Neuronal stem cell (in vitro differentiated cells): ENCODE measurements around the gene KHDRBS1.

Experiments used
- DNase-seq: peaks from one replicate; pipeline ENCODE4 v3.0.0-alpha.2; 2013; ENCODE audit warnings: low spot score
- H2AFZ ChIP-seq: one replicate; pipeline ENCODE4 v1.6.1; 2013; ENCODE audit warnings: mild to moderate bottlenecking, low read length, inconsistent platforms
- H2AK5ac ChIP-seq: 2 replicates; pipeline ENCODE4 v1.6.1; 2013; ENCODE audit warnings: low read depth, mild to moderate bottlenecking, inconsistent platforms, low read length, moderate library complexity, mixed read lengths
- H2BK120ac ChIP-seq: 2 replicates; pipeline ENCODE4 v1.6.1; 2013; ENCODE audit warnings: low read depth, mild to moderate bottlenecking, inconsistent platforms, low read length, moderate library complexity, mixed read lengths
- H2BK12ac ChIP-seq: one replicate; pipeline ENCODE4 v1.6.1; 2013; ENCODE audit warnings: low read length, inconsistent platforms
- H2BK15ac ChIP-seq: 2 replicates; pipeline ENCODE4 v1.6.1; 2013; ENCODE audit warnings: mild to moderate bottlenecking, low read length, inconsistent platforms, mixed read lengths
- H2BK5ac ChIP-seq: one replicate; pipeline ENCODE4 v1.6.1; 2013; ENCODE audit warnings: inconsistent platforms, mild to moderate bottlenecking, low read length, moderate library complexity
- H3K14ac ChIP-seq: one replicate; pipeline ENCODE4 v1.6.1; 2013; ENCODE audit warnings: low read length, inconsistent platforms
- H3K18ac ChIP-seq: 2 replicates; pipeline ENCODE4 v1.6.1; 2013; ENCODE audit warnings: low read length, inconsistent platforms
- H3K23ac ChIP-seq: 2 replicates; pipeline ENCODE4 v1.6.1; 2013; ENCODE audit warnings: low read depth, mild to moderate bottlenecking, mixed read lengths, low read length, inconsistent platforms; ENCODE audit not compliant: poor library complexity
- H3K27ac ChIP-seq: replicated peaks from 3 replicates; pipeline ENCODE4 v1.5.1; 2013; ENCODE audit warnings: low read length, inconsistent platforms
- H3K27me3 ChIP-seq, 3 experiments: 2 replicates each; pipeline ENCODE4 v1.6.1; 2013; ENCODE audit warnings: low read length in 3 of 3, mild to moderate bottlenecking in 2 of 3, inconsistent platforms in 1 of 3, low read depth in 1 of 3, mixed read lengths in 1 of 3, moderate library complexity in 1 of 3; ENCODE audit not compliant: control insufficient read depth in 3 of 3, insufficient read depth in 3 of 3
- H3K36me3 ChIP-seq, 2 donors: replicated peaks in 1 of 2; 2 replicates each; pipeline ENCODE4 v1.6.1; 2013; ENCODE audit warnings: low read length in 2 of 2; ENCODE audit not compliant: control insufficient read depth in 2 of 2, insufficient read depth in 2 of 2
- H3K4ac ChIP-seq: 2 replicates; pipeline ENCODE4 v1.6.1; 2013; ENCODE audit warnings: inconsistent platforms, mild to moderate bottlenecking, low read length, moderate library complexity
- H3K4me1 ChIP-seq, 2 donors: 1 replicate in 1 of 2; 2 replicates in 1 of 2; pipeline ENCODE4 v1.6.1; 2013; ENCODE audit warnings: low read length in 2 of 2, low read depth in 1 of 2; ENCODE audit not compliant: control insufficient read depth in 2 of 2, insufficient read depth in 1 of 2
- H3K4me2 ChIP-seq: one replicate; pipeline ENCODE4 v1.6.1; 2013; ENCODE audit warnings: mild to moderate bottlenecking, low read length, inconsistent platforms; ENCODE audit not compliant: insufficient read depth, poor library complexity, severe bottlenecking
- H3K4me3 ChIP-seq, 2 donors: 2 replicates each; pipeline ENCODE4 v1.5.1; 2013; ENCODE audit warnings: low read length in 2 of 2, mild to moderate bottlenecking in 2 of 2, inconsistent platforms in 1 of 2, moderate library complexity in 1 of 2
- H3K79me1 ChIP-seq: one replicate; pipeline ENCODE4 v1.6.1; 2013; ENCODE audit warnings: low read depth, mild to moderate bottlenecking, inconsistent platforms, low read length, moderate library complexity
- H3K9ac ChIP-seq: one replicate; pipeline ENCODE4 v1.6.1; 2013; ENCODE audit warnings: mild to moderate bottlenecking, low read depth, low read length, inconsistent platforms; ENCODE audit not compliant: poor library complexity
- H3K9me3 ChIP-seq, 2 donors: replicated peaks in 1 of 2; 2 replicates each; pipeline versions ENCODE3 to v1.6.1; 2013; ENCODE audit warnings: low read length in 2 of 2, mild to moderate bottlenecking in 2 of 2, inconsistent platforms in 1 of 2, low read depth in 1 of 2, mixed read lengths in 1 of 2, moderate library complexity in 1 of 2; ENCODE audit not compliant: control insufficient read depth in 2 of 2, insufficient read depth in 1 of 2
- H4K8ac ChIP-seq: one replicate; pipeline ENCODE4 v1.6.1; 2013; ENCODE audit warnings: low read depth, mild to moderate bottlenecking, inconsistent platforms, low read length, moderate library complexity
- H4K91ac ChIP-seq: one replicate; pipeline ENCODE4 v1.6.1; 2013; ENCODE audit warnings: low read length, low read depth, mild to moderate bottlenecking, inconsistent platforms; ENCODE audit not compliant: poor library complexity
- WGBS, 2 donors: extraction: QIAGEN DNeasy Blood & Tissue Kit; methylation state at CpG; one replicate each; pipeline ENCODE4 v1.1.7; 2013; ENCODE audit warnings: missing lambda C conversion rate in 2 of 2, mixed read lengths in 1 of 2; ENCODE audit not compliant: insufficient read length in 2 of 2, insufficient replicate concordance in 1 of 2; ENCODE audit errors: extremely low coverage in 2 of 2; 5-methylcytosine and 5-hydroxymethylcytosine counted together

The KHDRBS1 gene

DNA sequence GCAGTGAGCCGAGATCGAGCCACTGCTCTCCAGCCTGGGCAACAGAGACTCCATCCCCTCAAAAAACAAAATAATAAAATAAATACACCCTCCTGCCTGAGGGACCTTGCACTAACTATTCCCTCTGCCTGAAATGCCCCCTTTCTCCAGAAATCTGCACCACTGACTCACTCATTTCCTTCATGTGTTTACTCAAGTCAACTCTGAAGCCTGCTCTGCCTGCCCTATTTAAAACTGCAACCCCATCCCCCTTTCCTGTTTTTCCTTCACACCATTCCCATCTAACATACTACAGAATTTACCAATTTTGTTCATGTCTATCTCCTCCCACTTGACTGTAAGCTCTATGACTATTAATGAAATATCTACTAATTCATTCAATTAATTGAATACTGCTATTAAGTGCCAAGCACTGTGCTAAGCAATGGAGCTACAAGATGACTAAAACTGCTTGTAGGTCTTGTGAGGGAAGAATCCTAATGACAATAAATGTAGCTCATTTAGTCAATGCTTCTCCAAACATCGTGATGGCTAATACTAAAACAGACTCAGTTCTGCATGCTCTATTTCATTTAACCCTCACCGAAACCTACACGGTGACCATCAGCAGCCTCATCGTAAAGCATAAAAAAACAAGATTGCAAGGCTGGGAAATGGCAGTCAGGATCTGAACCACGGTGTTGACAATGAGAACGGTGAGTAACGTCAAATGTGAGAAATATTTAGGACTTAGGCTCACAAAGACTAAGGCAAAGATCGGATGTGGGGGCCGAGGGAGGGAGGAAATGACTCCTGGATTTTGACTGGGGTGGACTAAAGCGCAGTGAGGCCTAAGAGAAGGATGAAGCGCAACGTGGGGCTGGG, 58.3 kb downstream of the KHDRBS1 start:
- H3K14ac ChIP-seq, result peak overlapping the region; percentile 39
- peak overlapping the region; percentile 91 for H2AK5ac ChIP-seq
- peak overlapping the region; percentile 95 for H3K4me2 ChIP-seq
- H2BK12ac ChIP-seq, result no peak overlapping the region
- no peak overlapping the region for H4K91ac ChIP-seq
- H4K8ac ChIP-seq, result peak overlapping the region; percentile 17
- peak overlapping the region; percentile 99 for H2AFZ ChIP-seq
- H3K4me3 ChIP-seq, result peak overlapping the region; percentile 85 to 97
- H2BK5ac ChIP-seq, result peak overlapping the region; percentile 97
- H3K4me1 ChIP-seq, result peaks cover 11 to 18% of the 10 kb centered on the region in 2 donors
- DNase-seq, result no peak
- no peaks in the 10 kb centered on the region for H3K9me3 ChIP-seq
- no peak overlapping the region for H3K4ac ChIP-seq
- peak overlapping the region; percentile 82 for H2BK120ac ChIP-seq
- H3K18ac ChIP-seq, result peak overlapping the region; percentile 99
- no peaks in the 10 kb centered on the region for H3K27me3 ChIP-seq
- no peak overlapping the region for H2BK15ac ChIP-seq
- peaks cover 12 to 30% of the 10 kb centered on the region in 2 donors for H3K36me3 ChIP-seq
- peak overlapping the region; percentile 98 for H3K27ac ChIP-seq
- peaks cover 2% of the 10 kb centered on the region for H3K79me1 ChIP-seq
- peak overlapping the region; percentile 98 for H3K23ac ChIP-seq
- H3K9ac ChIP-seq, result peak overlapping the region; percentile 92
- WGBS, 2 donors, result no CpG with 5 or more reads among the region's 14 CpGs

DNA sequence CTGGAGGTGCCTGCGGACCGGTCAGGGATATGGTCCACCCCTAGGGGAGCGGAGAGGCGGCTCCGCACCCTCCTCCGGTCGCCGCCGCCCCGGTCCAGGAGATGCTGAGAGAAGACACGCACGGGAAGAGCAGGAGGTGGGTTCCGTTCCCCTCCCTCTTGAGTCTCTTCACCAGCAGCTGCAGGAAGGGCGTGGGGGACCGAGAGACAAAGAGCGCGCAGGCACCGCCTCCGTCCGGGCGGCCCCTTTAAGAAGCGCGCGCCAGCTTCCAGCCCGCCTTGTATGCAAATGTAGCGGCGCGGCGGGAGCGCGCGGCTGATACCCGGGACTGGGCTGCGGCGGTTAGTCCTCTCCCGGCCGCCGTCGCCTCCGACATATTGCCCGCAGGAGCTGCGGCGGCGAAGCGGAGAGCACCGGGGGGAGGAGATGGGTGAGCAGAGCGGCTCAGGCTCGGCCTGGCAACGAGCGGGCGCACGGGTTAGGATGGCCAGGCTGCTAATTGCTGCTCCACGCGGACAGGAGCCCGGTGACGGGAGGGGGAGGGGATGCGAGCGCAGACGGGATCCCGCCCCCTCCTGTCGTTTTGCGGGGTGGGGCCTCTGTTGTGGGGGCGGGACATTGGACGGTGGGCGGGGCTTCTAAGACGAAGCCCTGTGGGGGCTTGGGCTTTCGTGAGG, 59.1 kb downstream of the KHDRBS1 start, which contains the start of gene TMEM39B:
TSS of gene TMEM39B (plus strand) at position 318 of the 677 bp plus-strand sequence. CDS start at position 427, 109 bp downstream.
- Histone ChIP-seq H3K14ac (peak within 1 kb of the TSS; percentile 95), H3K9ac (peak within 1 kb of the TSS; percentile 99), H3K27me3 (no peaks in the 10 kb centered on the region), H3K27ac (peak within 1 kb of the TSS; percentile 98), H2BK15ac (peak within 1 kb of the TSS; percentile 81), H3K23ac (peak within 1 kb of the TSS; percentile 98), H3K18ac (peak within 1 kb of the TSS; percentile 99), H3K4me1 (peaks cover 11 to 18% of the 10 kb centered on the region in 2 donors), H3K79me1 (peaks cover 2% of the 10 kb centered on the region), H2AFZ (peak within 1 kb of the TSS; percentile 99), H3K36me3 (peaks cover 19 to 38% of the 10 kb centered on the region in 2 donors), H4K91ac (peak within 1 kb of the TSS; percentile 74), H3K4me2 (peak within 1 kb of the TSS; percentile 95), H2BK120ac (peak within 1 kb of the TSS; percentile 82), H3K4me3 (peak within 1 kb of the TSS; percentile 85 to 97), H3K4ac (no peak within 1 kb of the TSS), H2AK5ac (peak within 1 kb of the TSS; percentile 91), H4K8ac (peak within 1 kb of the TSS; percentile 17), H2BK5ac (peak within 1 kb of the TSS; percentile 97), H2BK12ac (no peak within 1 kb of the TSS), H3K9me3 (no peaks in the 10 kb centered on the region)
- peak; percentile 96 for DNase-seq
- WGBS, 2 donors, result no CpG with 5 or more reads among the region's 67 CpGs

DNA sequence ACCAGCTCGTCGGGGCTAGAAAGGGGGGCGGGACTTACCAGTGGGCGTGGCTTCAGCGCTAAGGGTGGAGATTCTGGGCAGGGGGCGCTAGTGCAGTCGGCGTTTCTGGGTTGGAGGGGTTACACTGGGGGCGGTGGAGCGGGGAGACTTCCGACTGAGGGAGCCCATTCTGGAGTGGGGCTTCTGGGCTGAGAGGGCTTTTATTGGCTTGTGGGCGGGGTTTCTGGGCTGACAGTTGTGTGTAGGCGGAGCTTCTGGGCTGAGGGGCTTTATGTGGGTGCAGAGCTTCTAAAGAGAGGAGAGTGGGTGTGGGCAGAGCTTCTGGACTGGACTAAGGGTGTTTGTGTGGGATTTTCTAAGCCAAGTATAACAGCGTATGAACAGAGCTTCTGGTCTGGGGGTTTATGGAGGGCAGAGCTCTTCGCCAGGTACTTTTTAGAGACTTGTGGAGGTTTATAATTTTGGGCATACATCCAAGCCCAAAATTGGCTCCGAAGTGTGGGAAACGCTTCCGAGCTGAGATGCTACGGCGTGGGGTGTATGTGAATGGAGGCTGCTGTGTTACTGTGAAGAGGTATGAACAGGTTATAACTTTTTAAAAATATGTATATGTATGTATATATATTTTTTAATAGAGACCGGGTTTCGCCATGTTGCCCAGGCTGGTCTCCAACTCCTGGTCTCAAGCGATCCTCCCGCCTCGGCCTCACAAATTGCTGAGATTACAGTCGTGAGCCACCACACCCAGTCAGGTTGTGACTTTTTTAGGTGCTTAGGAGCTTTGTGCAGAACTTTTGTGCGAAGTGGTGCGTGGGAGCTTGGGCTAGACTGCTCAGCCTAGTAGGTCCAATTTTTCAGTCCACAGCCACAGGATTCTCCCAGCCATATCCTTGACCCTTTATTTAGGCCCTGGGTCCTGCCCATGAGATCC, 59.9 kb downstream of the KHDRBS1 start:
- Histone ChIP-seq H3K14ac (no peak overlapping the region), H2AFZ (peak overlapping the region; percentile 99), H3K36me3 (peaks cover 24 to 46% of the 10 kb centered on the region in 2 donors), H4K91ac (no peak overlapping the region), H3K9me3 (no peaks in the 10 kb centered on the region), H3K27me3 (no peaks in the 10 kb centered on the region), H3K79me1 (peaks cover 2% of the 10 kb centered on the region), H3K4me2 (peak overlapping the region; percentile 51), H3K4ac (no peak overlapping the region), H2BK12ac (no peak overlapping the region), H3K4me3 (peak overlapping the region; percentile 75 to 97), H3K4me1 (peaks cover 9 to 16% of the 10 kb centered on the region in 2 donors), H4K8ac (no peak overlapping the region), H2BK5ac (no peak overlapping the region), H3K18ac (no peak overlapping the region), H3K9ac (peak overlapping the region; percentile 81), H2AK5ac (no peak overlapping the region), H3K23ac (peak overlapping the region; percentile 98), H2BK15ac (no peak overlapping the region), H2BK120ac (no peak overlapping the region), H3K27ac (peak overlapping the region; percentile 58)
- DNase-seq, result peak; percentile 98
- no CpG with 5 or more reads among the region's 28 CpGs for WGBS, 2 donors
